ENCODE data around the gene ASRGL1.
"Not testable (repeated sequence)": the region's sequence is repeated elsewhere in the genome, so short reads cannot be mapped to it uniquely, and the experiment has no call there.

Gene ASRGL1

DNA sequence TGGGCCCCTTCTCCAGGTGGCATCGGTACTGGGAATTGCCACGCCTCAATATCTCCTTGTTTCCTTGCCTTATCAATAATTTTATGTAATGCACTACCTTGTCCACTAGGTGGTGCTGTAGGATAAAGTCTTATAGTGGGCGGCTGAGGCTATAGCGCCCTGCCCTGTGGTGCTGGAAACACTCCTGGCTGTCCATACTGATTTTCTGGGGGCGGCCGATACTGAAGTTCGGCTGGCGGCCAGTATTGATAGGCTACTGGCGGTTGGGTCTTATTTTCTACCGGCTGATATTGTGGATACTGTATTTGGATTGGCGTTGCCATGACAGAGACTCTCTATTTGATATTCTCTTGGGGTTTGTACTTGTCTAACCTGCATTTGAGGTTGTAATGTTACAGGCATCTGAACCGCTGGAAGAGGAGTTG is 43.6 kb downstream of the ASRGL1 start:
- H3K4me3 ChIP-seq (ENCODE audit: low read depth, low read length), result peak overlapping the region; percentile 33
- not testable (repeated sequence) for H3K27me3 ChIP-seq, H3K9me3 ChIP-seq, H3K36me3 ChIP-seq, H3K4me1 ChIP-seq
- peak; percentile 51 for DNase-seq
- TF ChIP-seq, protein P1, sequence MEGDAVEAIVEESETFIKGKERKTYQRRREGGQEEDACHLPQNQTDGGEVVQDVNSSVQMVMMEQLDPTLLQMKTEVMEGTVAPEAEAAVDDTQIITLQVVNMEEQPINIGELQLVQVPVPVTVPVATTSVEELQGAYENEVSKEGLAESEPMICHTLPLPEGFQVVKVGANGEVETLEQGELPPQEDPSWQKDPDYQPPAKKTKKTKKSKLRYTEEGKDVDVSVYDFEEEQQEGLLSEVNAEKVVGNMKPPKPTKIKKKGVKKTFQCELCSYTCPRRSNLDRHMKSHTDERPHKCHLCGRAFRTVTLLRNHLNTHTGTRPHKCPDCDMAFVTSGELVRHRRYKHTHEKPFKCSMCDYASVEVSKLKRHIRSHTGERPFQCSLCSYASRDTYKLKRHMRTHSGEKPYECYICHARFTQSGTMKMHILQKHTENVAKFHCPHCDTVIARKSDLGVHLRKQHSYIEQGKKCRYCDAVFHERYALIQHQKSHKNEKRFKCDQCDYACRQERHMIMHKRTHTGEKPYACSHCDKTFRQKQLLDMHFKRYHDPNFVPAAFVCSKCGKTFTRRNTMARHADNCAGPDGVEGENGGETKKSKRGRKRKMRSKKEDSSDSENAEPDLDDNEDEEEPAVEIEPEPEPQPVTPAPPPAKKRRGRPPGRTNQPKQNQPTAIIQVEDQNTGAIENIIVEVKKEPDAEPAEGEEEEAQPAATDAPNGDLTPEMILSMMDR (IDR thresholded peaks at IDR 0.05; ENCODE audit: low read depth, low read length), result peak; percentile 51

DNA sequence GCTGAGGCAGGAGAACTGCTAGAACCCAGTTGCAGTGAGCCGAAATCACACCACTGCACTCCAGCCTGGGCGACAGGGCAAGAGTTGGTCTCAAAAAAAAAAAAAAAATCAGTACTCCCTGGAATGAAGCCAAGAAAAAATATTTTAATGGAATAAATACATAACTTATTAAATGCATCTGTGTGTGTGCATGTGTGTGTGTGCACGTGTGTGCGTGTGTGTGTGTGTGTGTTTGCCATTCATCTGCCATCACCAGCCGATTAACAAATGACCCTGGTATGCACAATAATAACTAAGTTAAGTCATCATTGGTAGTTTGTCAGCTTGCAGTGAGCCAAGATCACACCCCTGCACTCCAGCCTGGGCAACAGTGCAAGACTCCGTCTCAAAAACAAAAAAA is 46.6 kb downstream of the ASRGL1 start:
- H3K9me3 ChIP-seq, result no peaks in the 10 kb centered on the region
- H3K4me3 ChIP-seq (ENCODE audit: low read depth, low read length), result no peak overlapping the region
- TF ChIP-seq, protein P1 (IDR thresholded peaks at IDR 0.05; ENCODE audit: low read depth, low read length), result no peak
- DNase-seq, result no peak
- H3K4me1 ChIP-seq, result peaks cover 6% of the 10 kb centered on the region
- H3K36me3 ChIP-seq, result no peaks in the 10 kb centered on the region
- H3K27me3 ChIP-seq, result no peaks in the 10 kb centered on the region

DNA sequence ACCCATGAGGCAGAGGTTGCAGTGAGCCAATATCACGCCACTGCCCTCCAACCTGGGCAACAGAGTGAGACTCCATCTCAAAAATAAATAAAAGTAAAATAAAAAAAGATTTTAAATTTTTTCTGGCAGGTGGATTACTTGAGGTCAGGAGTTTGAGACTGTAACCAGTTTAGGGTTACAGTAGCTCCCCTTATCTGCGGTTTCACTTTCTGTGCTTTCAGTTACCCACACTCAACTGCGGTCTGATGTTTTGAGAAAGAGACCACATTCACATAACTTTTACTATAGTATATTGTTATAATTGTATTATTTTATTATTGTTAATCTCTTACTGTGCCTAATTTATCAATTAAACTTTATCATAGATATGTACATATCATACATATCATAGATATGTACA is 48.8 kb downstream of the ASRGL1 start:
- not testable (repeated sequence) for H3K27me3 ChIP-seq; DNase-seq; H3K36me3 ChIP-seq; H3K4me3 ChIP-seq (ENCODE audit: low read depth, low read length); H3K4me1 ChIP-seq; H3K9me3 ChIP-seq

DNA sequence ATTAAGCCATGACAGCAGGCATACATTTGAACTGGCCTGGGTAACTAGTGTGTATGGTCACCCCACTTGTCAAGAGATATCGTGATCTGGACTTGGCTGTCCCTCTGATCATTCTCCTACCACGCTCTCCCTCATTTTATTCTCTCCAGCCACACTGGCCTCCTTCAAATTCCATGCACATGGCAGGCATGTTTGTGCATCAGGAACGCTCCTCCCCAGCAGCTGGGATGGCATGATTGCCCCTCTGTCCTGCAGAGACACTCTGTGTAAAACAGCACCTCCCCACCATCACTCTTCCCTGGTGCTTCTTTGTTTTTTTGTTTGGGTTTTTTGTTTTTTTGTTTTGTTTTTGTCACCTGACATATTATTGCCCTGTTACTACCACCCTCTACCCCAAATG is 50.1 kb downstream of the ASRGL1 start:
- no peak for DNase-seq
- no peaks in the 10 kb centered on the region for H3K9me3 ChIP-seq
- no peak overlapping the region for H3K4me3 ChIP-seq (ENCODE audit: low read depth, low read length)
- no peaks in the 10 kb centered on the region for H3K36me3 ChIP-seq
- peaks cover 6% of the 10 kb centered on the region for H3K4me1 ChIP-seq
- TF ChIP-seq, protein P1 (IDR thresholded peaks at IDR 0.05; ENCODE audit: low read depth, low read length), result no peak
- H3K27me3 ChIP-seq, result no peaks in the 10 kb centered on the region

DNA sequence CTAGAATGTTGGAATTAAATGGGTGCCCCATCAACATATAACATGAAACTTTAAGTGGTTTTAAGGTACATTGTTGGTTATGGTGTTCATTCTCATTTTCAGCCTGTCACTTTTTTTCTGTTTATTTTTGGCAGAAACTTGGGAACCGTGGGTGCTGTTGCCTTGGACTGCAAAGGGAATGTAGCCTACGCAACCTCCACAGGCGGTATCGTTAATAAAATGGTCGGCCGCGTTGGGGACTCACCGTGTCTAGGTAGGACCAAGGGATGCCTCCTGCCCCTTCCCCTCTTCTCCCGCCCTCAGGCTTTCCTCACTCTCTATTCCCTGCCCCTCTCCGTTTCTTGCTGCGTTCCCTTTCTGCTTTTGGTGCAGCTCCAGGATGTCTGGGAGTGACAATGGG is 51.8 kb downstream of the ASRGL1 start:
- no peaks in the 10 kb centered on the region for H3K36me3 ChIP-seq
- H3K4me3 ChIP-seq (ENCODE audit: low read depth, low read length), result no peak overlapping the region
- H3K9me3 ChIP-seq, result no peaks in the 10 kb centered on the region
- H3K27me3 ChIP-seq, result no peaks in the 10 kb centered on the region
- H3K4me1 ChIP-seq, result no peaks in the 10 kb centered on the region
- TF ChIP-seq, protein P1 (IDR thresholded peaks at IDR 0.05; ENCODE audit: low read depth, low read length), result no peak
- DNase-seq, result no peak

DNA sequence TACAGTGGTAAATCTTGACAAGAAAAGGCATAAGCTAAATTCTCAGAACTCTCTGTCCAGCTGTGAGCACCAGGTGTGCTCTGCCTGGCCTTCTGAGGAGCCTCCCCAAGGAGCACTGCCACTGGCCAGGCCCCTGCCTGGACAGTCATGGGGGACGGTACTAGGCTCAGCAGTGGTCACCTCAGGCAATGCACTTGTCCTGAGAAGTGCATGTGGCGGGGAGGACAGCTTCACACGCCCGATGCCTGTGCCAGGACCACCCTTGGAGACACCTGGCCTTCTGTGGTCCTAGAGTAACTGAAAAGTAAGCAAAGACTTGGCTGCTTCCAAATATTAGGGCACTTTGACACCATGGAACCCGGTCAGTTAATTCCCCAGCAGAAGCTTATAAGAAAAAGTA is 53.0 kb downstream of the ASRGL1 start:
- H3K36me3 ChIP-seq, result no peaks in the 10 kb centered on the region
- DNase-seq, result no peak

More for the DNA sequence above, 53.0 kb downstream of the ASRGL1 start:
- H3K4me3 ChIP-seq (ENCODE audit: low read depth, low read length), result no peak overlapping the region
- TF ChIP-seq, protein P1 (IDR thresholded peaks at IDR 0.05; ENCODE audit: low read depth, low read length), result no peak
- H3K27me3 ChIP-seq, result no peaks in the 10 kb centered on the region
- no peaks in the 10 kb centered on the region for H3K9me3 ChIP-seq
- H3K4me1 ChIP-seq, result no peaks in the 10 kb centered on the region

All from BE2C (cell line).